22Rv1 (cell line): ENCODE results near the gene ACACA.

Experiments used
- H3K27ac ChIP-seq: fragments of 450-650 bp; 2 replicates; pipeline ENCODE4 v1.5.1; 2017
- CTCF ChIP-seq: fragments of 450-650 bp; IDR thresholded peaks from 2 replicates; pipeline ENCODE4 v1.5.1; 2017; ENCODE audit warnings: mild to moderate bottlenecking
- ZFX ChIP-seq: fragments of 450-650 bp; IDR thresholded peaks from 2 replicates; pipeline ENCODE4 v1.6.1; 2017; ENCODE audit warnings: antibody characterized with exemption, borderline replicate concordance

ACACA gene

GRCh38 chr17:37221865-37222264, 184.8 kb downstream of the ACACA start:
- no peak overlapping the region for H3K27ac ChIP-seq
- TF ChIP-seq ZFX (no peak), CTCF (no peak; the same call in 1 of the 2 replicates)

GRCh38 chr17:37220607-37220953, 186.1 kb downstream of the ACACA start:
- TF ChIP-seq ZFX (no peak), CTCF (peak; percentile 33)
- no peak overlapping the region for H3K27ac ChIP-seq

- H3K27ac ChIP-seq, result no peak overlapping the region
Observed at GRCh38 chr17:37219876-37220606, 186.6 kb downstream of the ACACA start.

GRCh38 chr17:37218849-37219248, 187.8 kb downstream of the ACACA start:
- TF ChIP-seq ZFX (no peak), CTCF (no peak)
- H3K27ac ChIP-seq, result no peak overlapping the region

More at GRCh38 chr17:37219876-37220606, 186.6 kb downstream of the ACACA start:
- TF ChIP-seq CTCF (no peak), ZFX (no peak)

GRCh38 chr17:37214416-37214815, 192.2 kb downstream of the ACACA start:
- TF ChIP-seq CTCF (no peak), ZFX (no peak)
- H3K27ac ChIP-seq, result no peak overlapping the region

- no peak overlapping the region for H3K27ac ChIP-seq
- no peak for TF ChIP-seq CTCF
- TF ChIP-seq ZFX, result no peak
Observed at GRCh38 chr17:37213927-37214326, 192.7 kb downstream of the ACACA start.

GRCh38 chr17:37212179-37212578, 194.5 kb downstream of the ACACA start:
- no peak overlapping the region for H3K27ac ChIP-seq
- TF ChIP-seq CTCF, result 0 out of 2 replicates have a peak, but pooled peaks have one; percentile 17
- TF ChIP-seq ZFX, result no peak
